ENCODE data around the gene C2orf76.

GRCh38 chr2:119377993-119378345 is 11.3 kb upstream of the C2orf76 start:
- TF ChIP-seq ZNF274 (IDR thresholded peaks at IDR 0.05; ENCODE audit: low read depth, low read length) (no peak), YY1 (IDR thresholded peaks at IDR 0.05; ENCODE audit: insufficient read depth, insufficient read length) (no peak)
